GM12801 (cell line): ENCODE results near the gene HOXC5.

ENCODE experiments used
- TF ChIP-seq, protein P1 (sequence below): IDR thresholded peaks from one replicate; pipeline ENCODE4 v1.5.1; 2011; ENCODE audit warnings: control low read depth; ENCODE audit not compliant: insufficient read length; ENCODE audit errors: extremely low read depth

HOXC5 gene

DNA sequence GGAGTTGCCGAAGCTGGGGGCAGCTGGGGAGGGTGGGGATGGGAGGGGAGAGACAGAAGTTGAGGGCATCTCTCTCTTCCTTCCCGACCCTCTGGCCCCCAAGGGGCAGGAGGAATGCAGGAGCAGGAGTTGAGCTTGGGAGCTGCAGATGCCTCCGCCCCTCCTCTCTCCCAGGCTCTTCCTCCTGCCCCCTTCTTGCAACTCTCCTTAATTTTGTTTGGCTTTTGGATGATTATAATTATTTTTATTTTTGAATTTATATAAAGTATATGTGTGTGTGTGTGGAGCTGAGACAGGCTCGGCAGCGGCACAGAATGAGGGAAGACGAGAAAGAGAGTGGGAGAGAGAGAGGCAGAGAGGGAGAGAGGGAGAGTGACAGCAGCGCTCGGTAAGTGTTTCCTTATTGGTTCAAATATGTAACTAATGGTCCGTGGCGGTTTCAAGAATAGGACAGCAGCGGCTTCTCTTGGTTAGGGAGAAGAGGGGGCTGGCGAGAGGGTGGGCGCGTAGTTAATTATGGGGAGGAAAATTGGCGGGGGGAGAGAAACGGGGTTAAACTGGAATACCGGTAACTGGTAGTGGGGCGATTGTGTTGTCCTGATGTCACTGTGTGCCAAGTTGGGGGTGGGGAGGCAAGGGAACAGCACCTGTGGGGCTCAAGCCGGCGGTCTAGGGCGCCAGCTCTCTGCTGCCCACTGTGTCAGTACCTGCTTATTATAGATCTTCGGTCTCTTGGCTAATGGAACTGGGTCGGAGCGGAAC is 15.6 kb upstream of the HOXC5 start:
- TF ChIP-seq, protein P1, sequence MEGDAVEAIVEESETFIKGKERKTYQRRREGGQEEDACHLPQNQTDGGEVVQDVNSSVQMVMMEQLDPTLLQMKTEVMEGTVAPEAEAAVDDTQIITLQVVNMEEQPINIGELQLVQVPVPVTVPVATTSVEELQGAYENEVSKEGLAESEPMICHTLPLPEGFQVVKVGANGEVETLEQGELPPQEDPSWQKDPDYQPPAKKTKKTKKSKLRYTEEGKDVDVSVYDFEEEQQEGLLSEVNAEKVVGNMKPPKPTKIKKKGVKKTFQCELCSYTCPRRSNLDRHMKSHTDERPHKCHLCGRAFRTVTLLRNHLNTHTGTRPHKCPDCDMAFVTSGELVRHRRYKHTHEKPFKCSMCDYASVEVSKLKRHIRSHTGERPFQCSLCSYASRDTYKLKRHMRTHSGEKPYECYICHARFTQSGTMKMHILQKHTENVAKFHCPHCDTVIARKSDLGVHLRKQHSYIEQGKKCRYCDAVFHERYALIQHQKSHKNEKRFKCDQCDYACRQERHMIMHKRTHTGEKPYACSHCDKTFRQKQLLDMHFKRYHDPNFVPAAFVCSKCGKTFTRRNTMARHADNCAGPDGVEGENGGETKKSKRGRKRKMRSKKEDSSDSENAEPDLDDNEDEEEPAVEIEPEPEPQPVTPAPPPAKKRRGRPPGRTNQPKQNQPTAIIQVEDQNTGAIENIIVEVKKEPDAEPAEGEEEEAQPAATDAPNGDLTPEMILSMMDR = no peak

DNA sequence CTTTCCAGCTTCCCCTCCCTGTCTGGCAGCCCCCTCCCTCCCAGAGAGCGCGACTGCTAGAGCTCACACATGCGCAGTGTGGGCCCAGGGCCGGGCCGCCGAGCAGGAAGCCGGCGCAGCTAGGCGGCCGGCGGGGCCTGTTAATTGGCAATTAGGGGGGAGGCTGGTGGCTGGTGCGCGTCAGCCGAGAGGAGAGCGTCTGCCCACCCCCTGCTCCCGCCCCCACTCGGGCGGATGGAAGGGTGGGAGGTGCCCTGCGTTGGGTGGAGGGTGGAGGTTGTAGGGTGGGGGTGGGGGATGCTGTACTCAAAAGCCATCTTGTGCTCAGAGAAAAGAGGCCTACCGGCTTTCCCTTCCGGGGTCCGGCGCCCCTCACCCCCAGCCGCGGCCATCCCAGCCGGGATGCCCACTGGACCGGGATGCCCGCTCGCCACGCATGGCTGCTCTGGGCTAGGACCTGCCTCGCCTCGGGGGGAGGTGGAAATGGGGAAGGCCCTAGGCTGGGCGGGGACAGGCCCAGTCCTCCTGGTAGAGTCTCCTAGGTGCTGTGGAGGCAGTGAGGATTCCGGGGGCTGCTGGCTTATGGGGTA is 14.9 kb upstream of the HOXC5 start:
- TF ChIP-seq, protein P1 = no peak

DNA sequence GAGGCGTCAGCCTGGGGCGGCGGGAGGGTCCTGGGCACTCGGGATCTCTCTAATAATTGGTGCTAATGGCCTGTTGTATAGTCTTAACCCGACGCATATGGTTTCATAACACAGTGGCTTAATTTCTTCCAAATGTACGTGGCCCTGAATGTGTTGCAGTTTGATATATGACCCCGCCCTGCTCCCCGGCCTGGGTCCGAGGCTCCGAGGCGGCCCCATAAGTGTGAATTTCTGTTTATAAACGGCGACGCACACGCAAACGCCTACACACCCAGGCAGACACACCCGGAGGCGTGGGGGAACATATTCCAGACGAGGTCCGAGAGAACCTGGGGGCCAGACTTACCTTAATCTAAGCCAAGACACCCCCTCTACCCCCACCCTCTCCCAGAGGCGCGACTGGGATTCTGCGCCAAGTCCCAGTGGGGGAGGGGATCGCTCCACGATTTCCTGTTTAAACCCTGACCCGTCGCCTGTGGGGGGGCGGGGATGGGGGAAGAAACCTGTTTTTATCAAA is 14.3 kb upstream of the HOXC5 start:
- TF ChIP-seq, protein P1 = no peak

DNA sequence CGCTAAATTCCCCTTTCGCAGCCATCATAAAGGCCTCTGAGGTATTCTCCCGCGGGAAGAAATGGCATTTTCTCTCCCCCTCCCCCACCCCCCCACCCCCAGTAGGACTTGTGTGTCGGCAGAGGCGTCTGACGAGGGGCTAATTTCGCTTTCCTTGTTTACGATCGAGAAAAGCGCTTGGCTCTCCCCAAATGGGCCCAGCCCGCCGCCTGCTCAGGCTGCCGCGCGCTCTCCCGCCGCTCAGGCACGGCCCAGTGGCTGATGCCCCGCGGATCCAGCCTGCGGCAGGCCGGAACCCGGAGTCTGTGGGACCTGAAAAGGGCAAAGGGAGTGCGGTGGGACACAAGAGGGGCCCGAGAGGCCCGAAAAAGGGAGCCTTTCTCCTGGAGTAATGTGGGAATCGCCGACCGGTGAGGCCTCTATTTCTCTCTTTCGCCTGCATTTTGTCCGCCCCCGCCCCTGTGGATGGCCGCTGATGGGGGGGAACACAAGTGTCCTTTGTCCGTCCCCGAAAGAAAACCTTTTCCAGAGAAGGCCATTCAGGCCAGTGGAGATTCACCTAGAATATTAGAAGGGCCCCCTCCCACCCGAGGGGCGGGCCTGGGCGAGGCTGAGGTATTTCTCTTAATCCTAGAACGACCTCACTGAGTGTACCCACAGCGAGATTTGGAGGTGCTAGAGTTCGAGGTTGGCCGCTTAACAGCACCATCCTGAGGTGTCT is 13.6 kb upstream of the HOXC5 start:
- TF ChIP-seq, protein P1 = no peak

DNA sequence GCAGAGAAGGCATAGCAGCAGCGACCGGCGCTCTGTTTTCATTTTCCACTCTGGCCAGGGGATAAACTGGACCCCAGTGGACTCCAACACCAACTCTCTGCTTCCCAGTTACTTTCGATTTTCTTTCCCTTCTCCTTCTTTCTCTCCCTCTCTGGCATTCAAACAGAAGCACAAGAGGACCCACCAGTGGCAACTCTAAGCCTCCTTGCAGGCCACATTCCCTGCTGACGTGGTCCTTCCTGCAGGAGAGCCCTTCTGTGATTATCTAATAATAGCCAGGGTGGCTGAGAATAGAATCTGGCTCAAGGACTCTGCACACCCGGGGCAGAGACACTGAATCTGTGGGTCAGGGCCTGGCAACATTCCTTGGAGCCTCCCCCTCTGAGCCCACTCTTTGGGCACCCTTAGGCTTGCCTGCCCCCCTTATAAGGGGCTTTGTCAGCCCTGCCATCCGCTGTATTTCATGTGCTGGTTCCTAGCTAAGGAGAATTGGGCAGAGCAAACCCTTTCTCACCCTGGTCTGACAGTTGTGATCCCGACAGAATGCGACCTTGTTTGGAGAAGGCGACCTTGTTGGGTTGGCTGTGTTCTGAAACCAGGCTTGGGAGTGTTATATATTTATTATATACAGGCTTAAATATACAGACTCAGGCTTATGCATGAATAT is 12.8 kb upstream of the HOXC5 start:
- TF ChIP-seq, protein P1 = no peak

DNA sequence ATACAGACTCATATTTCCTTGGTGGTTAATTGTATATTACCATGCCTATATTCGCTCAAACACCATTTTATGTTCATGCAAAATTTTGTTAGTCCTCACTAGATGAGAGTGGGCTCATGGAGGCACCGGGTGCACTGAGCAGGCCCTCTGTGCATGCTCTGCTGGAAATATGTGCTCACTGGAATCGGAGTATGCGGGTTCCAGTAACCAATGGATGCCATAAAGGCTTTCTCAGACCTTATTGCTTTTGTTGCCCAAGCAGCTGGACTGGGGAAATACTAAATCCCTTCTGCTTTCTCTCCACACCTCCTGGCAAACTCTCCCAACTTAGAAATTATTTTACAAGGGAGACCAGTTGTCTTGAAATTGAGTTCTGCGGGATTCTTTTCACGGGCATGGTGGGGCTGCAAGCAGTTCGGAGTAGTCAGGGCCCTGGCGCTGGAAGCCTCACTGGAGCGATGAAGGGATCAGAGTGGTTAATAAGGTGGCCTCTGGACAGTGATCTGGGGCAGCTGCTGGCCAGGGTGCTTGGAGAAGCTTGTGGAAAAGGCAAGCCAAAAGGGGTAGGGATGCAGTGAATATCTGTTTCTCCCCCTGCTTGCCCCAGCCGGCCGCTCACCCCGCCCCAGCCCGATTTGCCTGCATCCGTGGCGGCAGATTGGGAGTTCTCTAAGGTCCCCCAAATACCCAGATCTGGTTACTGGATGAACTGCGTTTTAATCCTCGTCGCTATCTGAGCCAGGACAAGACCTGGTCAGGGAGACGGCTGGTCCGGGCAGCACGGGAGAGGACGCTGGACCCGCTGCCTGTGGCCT is 12.1 kb upstream of the HOXC5 start:
- TF ChIP-seq, protein P1 = no peak
